ENCODE results near the gene PARK7.
A peak's percentile ranks its signal among the peaks of the same experiment; 100 is the strongest.

Gene PARK7

GRCh38 chr1:8010080-8010664 lies 48.7 kb downstream of the PARK7 start:
- DNase-seq (ENCODE audit: low read depth in 3 of 3) = no peak

GRCh38 chr1:8011016-8011415 lies 49.5 kb downstream of the PARK7 start:
- DNase-seq (ENCODE audit: low read depth in 3 of 3) = no peak

- no peak for DNase-seq (ENCODE audit: low read depth in 3 of 3)
Measured at GRCh38 chr1:8011923-8012858, 50.7 kb downstream of the PARK7 start.

DNA sequence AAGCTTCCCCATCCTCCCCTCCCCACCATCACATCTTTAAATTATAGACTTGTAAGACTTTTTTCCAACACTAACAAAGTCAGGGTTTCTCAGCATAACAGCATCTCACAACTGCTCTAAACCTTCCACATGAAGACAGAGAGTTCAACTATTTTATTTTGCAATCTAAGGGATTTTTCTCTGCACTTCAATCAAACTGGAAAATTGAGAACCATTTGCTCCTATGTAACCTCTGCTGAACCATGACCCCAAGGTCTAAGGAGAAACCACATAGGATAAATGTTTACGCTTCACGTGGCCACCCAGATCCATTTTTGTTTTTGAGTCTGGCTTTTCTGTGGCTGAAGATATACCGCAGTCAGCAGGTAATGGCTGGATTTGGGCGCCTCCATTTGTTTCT lies 51.4 kb downstream of the PARK7 start:
- no peak for DNase-seq (ENCODE audit: low read depth in 3 of 3)

DNA sequence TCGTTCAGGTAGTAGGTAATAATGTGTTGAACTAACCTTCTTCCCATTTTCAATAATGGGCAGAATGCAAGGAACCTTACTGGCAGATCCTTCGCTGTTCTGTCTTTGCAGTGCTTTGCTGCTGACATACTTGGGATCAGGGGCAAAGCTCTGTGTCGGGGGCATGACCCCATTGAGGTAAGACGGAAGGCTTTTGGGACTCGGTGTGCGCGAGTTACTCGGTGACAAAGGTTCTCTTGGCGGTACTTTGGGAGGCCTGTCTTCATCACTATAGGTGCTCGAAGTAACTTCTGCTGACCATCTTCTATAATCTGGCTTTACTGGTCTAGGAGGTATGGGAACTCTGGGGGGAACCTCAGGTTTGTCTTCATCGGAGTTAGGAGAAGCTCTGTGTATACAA lies 51.9 kb downstream of the PARK7 start:
- DNase-seq (ENCODE audit: low read depth in 3 of 3) = no peak

- no peak for DNase-seq (ENCODE audit: low read depth in 3 of 3)
Measured at GRCh38 chr1:8013800-8014199, 52.3 kb downstream of the PARK7 start.

DNA sequence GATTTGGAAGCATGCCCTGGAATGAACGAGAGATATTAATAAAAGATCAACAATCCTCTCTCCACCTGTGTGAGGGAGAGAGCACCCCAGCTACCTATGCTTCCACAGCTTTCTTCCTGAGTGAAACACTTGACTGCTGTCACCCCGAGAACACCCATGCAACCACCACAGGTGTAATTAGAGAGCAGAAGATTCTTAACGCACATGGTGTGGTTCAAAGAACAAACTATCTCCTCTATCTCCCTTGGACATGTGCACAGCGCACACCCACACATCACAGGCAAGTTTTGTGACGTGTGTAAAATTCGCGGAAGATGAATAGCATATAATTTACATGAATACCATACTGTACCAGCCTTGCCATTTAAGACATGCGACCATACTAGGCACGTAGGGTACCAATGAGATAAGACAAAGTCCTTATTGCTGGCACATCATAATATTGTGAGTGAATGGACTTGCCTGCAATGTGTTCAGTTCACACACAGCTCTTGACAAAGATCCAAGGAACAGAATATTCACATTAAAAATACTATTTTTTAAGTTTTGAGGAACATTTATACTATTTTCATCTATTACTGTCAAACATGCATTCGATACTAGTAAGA lies 53.0 kb downstream of the PARK7 start:
- no peak for DNase-seq (ENCODE audit: low read depth in 3 of 3)

- peak in 1 of 3 experiments; percentile 27 for DNase-seq (ENCODE audit: low read depth in 3 of 3)
Measured at GRCh38 chr1:8015036-8015808, 53.7 kb downstream of the PARK7 start.

GRCh38 chr1:8015809-8016165 lies 54.3 kb downstream of the PARK7 start:
- DNase-seq (ENCODE audit: low read depth in 3 of 3) = no peak

- DNase-seq (ENCODE audit: low read depth in 3 of 3) = no peak
Measured at GRCh38 chr1:8016210-8016894, 54.8 kb downstream of the PARK7 start.

DNA sequence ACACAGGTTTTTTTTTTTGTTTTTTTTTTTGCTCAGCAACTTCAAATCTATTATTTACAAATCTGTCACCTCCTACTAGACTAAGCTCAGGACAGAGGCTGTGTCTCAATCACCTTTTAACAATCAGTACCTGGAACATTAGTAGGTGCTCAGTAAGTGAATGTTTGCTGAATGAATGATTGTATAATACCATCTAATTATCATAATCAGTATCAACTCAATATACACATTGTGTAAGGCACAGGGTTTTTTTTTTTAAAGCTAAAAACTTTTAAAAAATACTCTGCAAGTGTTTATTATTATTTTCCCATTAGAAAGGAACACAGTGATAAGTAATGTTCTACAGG lies 55.4 kb downstream of the PARK7 start:
- DNase-seq (ENCODE audit: low read depth in 3 of 3) = no peak

DNA sequence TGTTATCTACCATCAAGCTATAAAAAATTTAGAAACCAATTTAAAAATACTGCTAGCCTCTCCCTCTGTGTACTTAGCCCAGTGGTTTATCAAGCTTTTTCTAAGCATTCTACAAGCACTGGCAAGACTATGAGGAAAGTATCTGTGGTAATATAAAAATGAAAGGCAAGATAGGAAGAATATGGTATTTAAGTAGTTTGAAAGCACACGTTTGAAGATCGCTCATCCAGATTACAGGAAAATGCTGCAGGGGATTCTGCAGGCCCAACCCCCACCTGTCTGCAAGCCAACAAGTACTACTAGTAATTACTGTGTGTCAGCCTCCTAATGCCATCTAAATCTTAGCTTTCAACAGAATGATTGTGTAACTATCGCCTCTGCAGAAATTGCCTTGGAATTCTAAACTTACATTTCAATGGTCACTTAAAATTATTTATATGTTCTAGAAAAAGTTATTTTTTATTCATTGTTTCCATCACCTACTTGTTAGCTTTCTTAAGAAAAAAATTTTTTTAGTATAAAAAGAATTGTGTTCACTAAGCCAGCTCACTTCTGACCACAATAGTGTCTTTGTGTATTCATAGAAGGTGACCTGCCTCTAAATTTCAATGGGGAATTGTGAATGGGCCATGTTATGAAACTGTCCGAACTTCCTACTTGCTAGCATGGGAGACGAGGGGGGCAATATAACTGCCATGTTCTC lies 56.1 kb downstream of the PARK7 start:
- DNase-seq (ENCODE audit: low read depth in 3 of 3) = no peak

DNA sequence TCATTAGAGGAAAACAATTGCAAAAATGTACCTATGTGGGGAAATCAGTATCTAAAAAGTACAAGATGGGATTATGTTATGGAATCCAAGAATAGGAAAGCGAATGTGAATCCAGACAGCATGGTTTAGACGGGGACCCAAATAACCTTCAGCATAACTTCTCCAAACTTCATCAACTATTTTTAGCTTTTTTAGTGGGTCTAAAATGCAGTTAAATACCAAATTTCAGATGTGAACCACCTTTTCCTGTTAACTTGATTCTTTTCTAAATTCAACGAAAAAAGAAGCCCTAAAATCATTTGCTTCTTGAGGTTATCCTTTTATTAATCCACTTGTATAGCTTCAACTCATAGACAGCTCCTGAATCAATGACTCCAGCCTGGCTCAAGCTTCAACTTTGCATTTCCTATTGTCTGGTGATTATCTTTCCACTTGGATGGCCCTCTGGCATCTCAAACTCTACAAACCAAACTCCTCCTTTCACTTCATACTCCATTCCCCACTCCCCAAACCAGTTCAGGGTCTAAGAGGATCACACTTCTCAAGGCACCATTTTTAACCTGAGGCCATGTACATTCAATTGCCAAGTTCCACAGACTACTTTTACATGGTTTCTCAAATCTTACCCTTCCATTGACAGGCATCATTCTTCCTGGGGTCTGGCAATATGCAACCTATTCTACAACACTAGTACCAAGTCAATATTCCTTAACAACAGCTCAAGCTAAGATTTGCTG lies 57.1 kb downstream of the PARK7 start:
- DNase-seq (ENCODE audit: low read depth in 3 of 3) = no peak

DNA sequence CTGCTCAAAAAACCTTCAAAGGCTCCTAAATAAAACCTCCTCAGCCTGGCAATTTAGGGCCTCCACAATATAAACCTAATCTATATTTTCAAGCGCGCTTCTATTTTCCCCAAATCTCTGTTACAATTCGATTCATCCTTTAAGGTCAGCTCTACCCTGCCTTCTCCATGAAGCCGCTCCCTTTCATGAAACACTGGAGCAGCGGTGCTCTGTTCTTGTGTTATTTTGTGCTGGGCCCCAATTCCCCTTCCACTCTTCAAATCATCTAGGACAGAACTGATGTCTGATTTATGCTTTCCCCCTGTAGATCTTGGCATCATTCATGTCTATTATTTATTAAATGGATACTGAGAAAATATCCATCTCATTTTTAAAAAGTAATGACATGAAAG lies 57.7 kb downstream of the PARK7 start:
- DNase-seq (ENCODE audit: low read depth in 3 of 3) = no peak

GRCh38 chr1:8020032-8020431 lies 58.5 kb downstream of the PARK7 start:
- no peak for DNase-seq (ENCODE audit: low read depth in 3 of 3)

DNA sequence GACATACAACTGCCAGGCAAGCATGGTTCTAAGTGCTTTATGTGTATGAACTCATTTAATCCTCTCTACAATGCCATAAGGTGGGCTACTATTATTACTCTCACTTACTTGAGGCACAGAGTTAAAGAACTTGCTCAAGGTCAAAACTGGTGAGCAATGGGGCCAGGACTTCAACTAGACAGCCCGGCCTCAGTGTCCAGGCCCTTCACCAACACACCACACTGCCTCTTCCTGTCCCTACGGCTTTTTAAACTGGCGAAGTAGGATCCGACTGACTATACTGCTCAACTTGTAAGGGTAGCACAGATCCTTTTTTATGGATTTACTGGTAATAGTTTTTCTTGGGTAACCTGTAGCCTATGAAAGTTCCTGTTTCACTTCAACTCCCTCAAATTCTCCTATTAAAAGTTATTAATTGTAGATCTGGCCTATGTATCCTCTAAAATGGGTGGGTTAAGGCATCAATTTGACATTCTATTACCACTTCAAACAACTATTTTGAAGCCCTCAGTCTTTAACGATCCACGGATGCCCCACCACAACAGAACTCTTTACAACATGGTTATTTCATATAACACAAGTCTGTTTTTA lies 60.3 kb downstream of the PARK7 start:
- DNase-seq (ENCODE audit: low read depth in 3 of 3) = no peak

GRCh38 chr1:8022395-8023286 lies 61.1 kb downstream of the PARK7 start:
- DNase-seq (ENCODE audit: low read depth in 3 of 3) = no peak

DNA sequence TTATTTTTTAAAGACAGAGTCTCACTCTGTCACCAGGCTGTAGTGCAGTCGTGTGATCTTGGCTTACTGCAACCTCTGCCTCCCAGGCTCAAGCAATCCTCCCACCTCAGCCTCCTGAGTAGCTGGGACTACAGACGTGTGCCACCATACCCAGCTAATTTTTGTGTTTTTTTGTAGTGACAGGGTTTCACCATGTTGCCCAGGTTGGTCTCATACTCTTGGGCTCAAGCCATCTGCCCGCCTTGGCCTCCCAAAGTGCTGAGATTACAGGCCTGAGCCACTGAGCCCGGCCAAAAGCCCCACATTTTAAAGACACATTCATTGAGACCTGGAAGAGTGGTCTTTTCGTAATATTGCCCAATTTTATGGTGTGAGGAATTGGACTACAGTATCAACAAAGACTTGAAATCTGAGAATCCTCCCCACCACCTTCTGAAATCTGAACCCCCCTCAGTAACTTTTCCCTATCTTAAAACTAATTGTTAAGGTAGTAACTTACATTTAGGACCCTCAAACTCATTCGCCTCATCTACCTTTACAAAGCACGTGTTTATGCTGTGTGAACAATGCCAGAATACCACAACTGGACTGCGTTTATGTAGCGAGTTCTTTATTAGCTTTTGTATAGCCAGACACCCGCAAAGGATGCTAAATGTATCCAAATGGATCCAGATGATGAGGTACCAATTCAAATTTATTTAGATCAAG lies 61.9 kb downstream of the PARK7 start:
- no peak for DNase-seq (ENCODE audit: low read depth in 3 of 3)

DNA sequence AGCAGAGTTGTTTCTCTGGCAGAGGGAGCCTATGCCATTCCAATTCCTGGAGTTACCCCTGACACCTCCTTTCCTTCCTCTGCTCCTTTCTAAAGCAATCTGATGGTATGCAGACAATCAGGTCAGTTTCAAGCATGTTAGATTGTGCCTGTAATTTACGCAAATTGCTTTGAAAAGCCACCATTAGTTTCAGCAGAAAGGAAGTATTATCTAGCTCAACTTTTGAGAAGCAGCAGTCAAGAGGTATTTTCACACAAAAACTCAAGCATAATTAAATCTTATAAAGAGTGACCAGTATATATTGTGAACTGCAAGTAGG lies 62.4 kb downstream of the PARK7 start:
- no peak for DNase-seq (ENCODE audit: low read depth in 3 of 3)

Measured in stimulated activated CD4-positive, alpha-beta T cell treated with anti-CD3 and anti-CD28 coated beads, TNF-alpha, amount 100 ng/mL, for 24 hours (primary cell).